ENCODE data around the gene BRWD1.

GRCh38 chr21:39334611-39335010 lies 21.2 kb upstream of the BRWD1 start:
- TF ChIP-seq CTCF (conservative IDR thresholded peaks at IDR 0.05; ENCODE audit: low read depth in 2 of 2) = no peak
- TF ChIP-seq EZH2phosphoT487 (IDR thresholded peaks at IDR 0.05; ENCODE audit: unreplicated experiment) = no peak
- TF ChIP-seq EZH2 (IDR thresholded peaks at IDR 0.05; ENCODE audit: low read depth, unreplicated experiment) = no peak
- TF ChIP-seq ETS1 (IDR thresholded peaks at IDR 0.05) = no peak
- TF ChIP-seq REST (IDR thresholded peaks at IDR 0.05; ENCODE audit: unreplicated experiment) = no peak
- no peak for TF ChIP-seq POLR2AphosphoS5 (IDR thresholded peaks at IDR 0.05; ENCODE audit: low read depth)
- TF ChIP-seq ZNF331 (CRISPR knock-in tag; IDR thresholded peaks at IDR 0.05; ENCODE audit: low read depth) = no peak
- no peak for TF ChIP-seq ZNF114 (CRISPR knock-in tag; IDR thresholded peaks at IDR 0.05)
- TF ChIP-seq NANOG (IDR thresholded peaks at IDR 0.05; ENCODE audit: borderline replicate concordance) = no peak
- no peak for TF ChIP-seq JUNB (IDR thresholded peaks at IDR 0.05; ENCODE audit: unreplicated experiment)
- no peak for TF ChIP-seq STAT1 (IDR thresholded peaks at IDR 0.05; ENCODE audit: unreplicated experiment)
- TF ChIP-seq CREB1 (CRISPR knock-in tag; IDR thresholded peaks at IDR 0.05; ENCODE audit: low read depth) = no peak

Data from GM23338 (cell line).